ENCODE results near the gene GADD45B.

Gene GADD45B

GRCh38 chr19:2429917-2430535 lies 45.9 kb upstream of the GADD45B start:
- CTCF ChIA-PET: interaction anchor here (1.4 kb wide), 1 partner anchor 12 kb away, joined by 6 read pairs; no protein-coding TSS in a partner anchor
- 96% methylated on average over 25 of the region's 25 CpGs for WGBS (ENCODE audit: insufficient coverage)
- Histone ChIP-seq H3K27ac (ENCODE audit: insufficient read depth in 1 of 2, low read depth in 1 of 2, low read length in 2 of 2, poor library complexity in 1 of 2, severe bottlenecking in 2 of 2) (no peak overlapping the region), H3K4me3 (ENCODE audit: control insufficient read depth in 1 of 7, extremely low read depth in 1 of 7, insufficient read depth in 4 of 7, low read depth in 2 of 7, low read length in 6 of 7) (no peak overlapping the region), H3K36me3 (ENCODE audit: control insufficient read depth in 4 of 4, insufficient read depth in 4 of 4, low read length in 3 of 4) (peaks cover 2 to 62% (median 37%) of the 10 kb centered on the region in 4 experiments), H3K4me1 (ENCODE audit: control extremely low read depth in 1 of 4, control insufficient read depth in 4 of 4, insufficient read depth in 4 of 4, low read length in 3 of 4) (peaks cover 2 to 29% (median 25%) of the 10 kb centered on the region in 4 experiments), H3K27me3 (replicated peaks in 2 of 5; ENCODE audit: control insufficient read depth in 4 of 5, insufficient read depth in 5 of 5, low read length in 4 of 5) (no peaks in the 10 kb centered on the region), H3K9me3 (ENCODE audit: control extremely low read depth in 1 of 5, control insufficient read depth in 4 of 5, insufficient read depth in 2 of 5, low read depth in 1 of 5, low read length in 4 of 5) (no peaks in the 10 kb centered on the region)
- POLR2A ChIA-PET: no interaction called here
- DNase-seq: no peak

- 96% methylated on average over 35 of the region's 37 CpGs for WGBS (ENCODE audit: insufficient coverage)
- CTCF ChIA-PET: no interaction called here
Measured at GRCh38 chr19:2431318-2432055, 44.4 kb upstream of the GADD45B start.

GRCh38 chr19:2432131-2432848 lies 43.6 kb upstream of the GADD45B start:
- ChIA-PET POLR2A (no interaction called here), CTCF (no interaction called here)
- Histone ChIP-seq H3K27me3 (replicated peaks in 2 of 5; ENCODE audit: control insufficient read depth in 4 of 5, insufficient read depth in 5 of 5, low read length in 4 of 5) (no peaks in the 10 kb centered on the region), H3K36me3 (ENCODE audit: control insufficient read depth in 4 of 4, insufficient read depth in 4 of 4, low read length in 3 of 4) (peaks cover 2 to 62% (median 38%) of the 10 kb centered on the region in 4 experiments), H3K4me1 (ENCODE audit: control extremely low read depth in 1 of 4, control insufficient read depth in 4 of 4, insufficient read depth in 4 of 4, low read length in 3 of 4) (peaks cover 2 to 9% (median 7%) of the 10 kb centered on the region in 4 experiments), H3K27ac (ENCODE audit: insufficient read depth in 1 of 2, low read depth in 1 of 2, low read length in 2 of 2, poor library complexity in 1 of 2, severe bottlenecking in 2 of 2) (peak overlapping the region in 1 of 2 experiments; percentile 25), H3K9me3 (ENCODE audit: control extremely low read depth in 1 of 5, control insufficient read depth in 4 of 5, insufficient read depth in 2 of 5, low read depth in 1 of 5, low read length in 4 of 5) (no peaks in the 10 kb centered on the region), H3K4me3 (ENCODE audit: control insufficient read depth in 1 of 7, extremely low read depth in 1 of 7, insufficient read depth in 4 of 7, low read depth in 2 of 7, low read length in 6 of 7) (no peak overlapping the region)
- no peak for DNase-seq
- WGBS (ENCODE audit: insufficient coverage): over 99% methylated on average over 20 of the region's 25 CpGs

More at GRCh38 chr19:2431318-2432055, 44.4 kb upstream of the GADD45B start:
- Histone ChIP-seq H3K36me3 (ENCODE audit: control insufficient read depth in 4 of 4, insufficient read depth in 4 of 4, low read length in 3 of 4) (peaks cover 2 to 56% (median 37%) of the 10 kb centered on the region in 4 experiments), H3K4me3 (ENCODE audit: control insufficient read depth in 1 of 7, extremely low read depth in 1 of 7, insufficient read depth in 4 of 7, low read depth in 2 of 7, low read length in 6 of 7) (no peak overlapping the region), H3K9me3 (ENCODE audit: control extremely low read depth in 1 of 5, control insufficient read depth in 4 of 5, insufficient read depth in 2 of 5, low read depth in 1 of 5, low read length in 4 of 5) (no peaks in the 10 kb centered on the region), H3K27ac (ENCODE audit: insufficient read depth in 1 of 2, low read depth in 1 of 2, low read length in 2 of 2, poor library complexity in 1 of 2, severe bottlenecking in 2 of 2) (peak overlapping the region in 1 of 2 experiments; percentile 25), H3K4me1 (ENCODE audit: control extremely low read depth in 1 of 4, control insufficient read depth in 4 of 4, insufficient read depth in 4 of 4, low read length in 3 of 4) (peaks cover 2 to 17% (median 15%) of the 10 kb centered on the region in 4 experiments), H3K27me3 (replicated peaks in 2 of 5; ENCODE audit: control insufficient read depth in 4 of 5, insufficient read depth in 5 of 5, low read length in 4 of 5) (no peaks in the 10 kb centered on the region)
- DNase-seq: no peak
- POLR2A ChIA-PET: no interaction called here

GRCh38 chr19:2433854-2434253 lies 42.1 kb upstream of the GADD45B start:
- H3K27me3 ChIP-seq (replicated peaks in 2 of 5; ENCODE audit: control insufficient read depth in 4 of 5, insufficient read depth in 5 of 5, low read length in 4 of 5): no peaks in the 10 kb centered on the region
- CTCF ChIA-PET: no interaction called here
- no peak for DNase-seq
- H3K4me3 ChIP-seq (ENCODE audit: control insufficient read depth in 1 of 7, extremely low read depth in 1 of 7, insufficient read depth in 4 of 7, low read depth in 2 of 7, low read length in 6 of 7): no peak overlapping the region
- H3K36me3 ChIP-seq (ENCODE audit: control insufficient read depth in 4 of 4, insufficient read depth in 4 of 4, low read length in 3 of 4): peaks cover 2 to 75% (median 47%) of the 10 kb centered on the region in 4 experiments
- POLR2A ChIA-PET: interaction anchor here (1.0 to 1.5 kb wide), 2 partner anchors 9 to 13 kb away, joined by 3 to 4 read pairs; no protein-coding TSS in a partner anchor
- no peaks in the 10 kb centered on the region for H3K4me1 ChIP-seq (ENCODE audit: control extremely low read depth in 1 of 4, control insufficient read depth in 4 of 4, insufficient read depth in 4 of 4, low read length in 3 of 4)
- no peaks in the 10 kb centered on the region for H3K9me3 ChIP-seq (ENCODE audit: control extremely low read depth in 1 of 5, control insufficient read depth in 4 of 5, insufficient read depth in 2 of 5, low read depth in 1 of 5, low read length in 4 of 5)
- no peak overlapping the region for H3K27ac ChIP-seq (ENCODE audit: insufficient read depth in 1 of 2, low read depth in 1 of 2, low read length in 2 of 2, poor library complexity in 1 of 2, severe bottlenecking in 2 of 2)
- WGBS (ENCODE audit: insufficient coverage): 97% methylated on average over 21 of the region's 30 CpGs

- Histone ChIP-seq H3K9me3 (ENCODE audit: control extremely low read depth in 1 of 5, control insufficient read depth in 4 of 5, insufficient read depth in 2 of 5, low read depth in 1 of 5, low read length in 4 of 5) (no peaks in the 10 kb centered on the region), H3K36me3 (ENCODE audit: control insufficient read depth in 4 of 4, insufficient read depth in 4 of 4, low read length in 3 of 4) (peaks cover 2 to 78% (median 46%) of the 10 kb centered on the region in 4 experiments), H3K27ac (ENCODE audit: insufficient read depth in 1 of 2, low read depth in 1 of 2, low read length in 2 of 2, poor library complexity in 1 of 2, severe bottlenecking in 2 of 2) (no peak overlapping the region), H3K27me3 (replicated peaks in 2 of 5; ENCODE audit: control insufficient read depth in 4 of 5, insufficient read depth in 5 of 5, low read length in 4 of 5) (no peaks in the 10 kb centered on the region), H3K4me3 (ENCODE audit: control insufficient read depth in 1 of 7, extremely low read depth in 1 of 7, insufficient read depth in 4 of 7, low read depth in 2 of 7, low read length in 6 of 7) (no peak overlapping the region), H3K4me1 (ENCODE audit: control extremely low read depth in 1 of 4, control insufficient read depth in 4 of 4, insufficient read depth in 4 of 4, low read length in 3 of 4) (no peaks in the 10 kb centered on the region)
- WGBS (ENCODE audit: insufficient coverage): 98% methylated on average over 22 of the region's 22 CpGs
- no peak for DNase-seq
- ChIA-PET CTCF (no interaction called here), POLR2A (interaction anchor here (1.5 kb wide), 1 partner anchor 12 kb away, joined by 3 read pairs; no protein-coding TSS in a partner anchor)
Measured at GRCh38 chr19:2434267-2434666, 41.7 kb upstream of the GADD45B start.

GRCh38 chr19:2434721-2435265 lies 41.1 kb upstream of the GADD45B start:
- H3K27me3 ChIP-seq (replicated peaks in 2 of 5; ENCODE audit: control insufficient read depth in 4 of 5, insufficient read depth in 5 of 5, low read length in 4 of 5): no peaks in the 10 kb centered on the region
- no peaks in the 10 kb centered on the region for H3K9me3 ChIP-seq (ENCODE audit: control extremely low read depth in 1 of 5, control insufficient read depth in 4 of 5, insufficient read depth in 2 of 5, low read depth in 1 of 5, low read length in 4 of 5)
- no peaks in the 10 kb centered on the region for H3K4me1 ChIP-seq (ENCODE audit: control extremely low read depth in 1 of 4, control insufficient read depth in 4 of 4, insufficient read depth in 4 of 4, low read length in 3 of 4)
- 98% methylated on average over 37 of the region's 42 CpGs for WGBS (ENCODE audit: insufficient coverage)
- no peak overlapping the region for H3K27ac ChIP-seq (ENCODE audit: insufficient read depth in 1 of 2, low read depth in 1 of 2, low read length in 2 of 2, poor library complexity in 1 of 2, severe bottlenecking in 2 of 2)
- DNase-seq: no peak
- ChIA-PET POLR2A (interaction anchor here (1.5 kb wide), 1 partner anchor 12 kb away, joined by 3 read pairs; no protein-coding TSS in a partner anchor), CTCF (no interaction called here)
- no peak overlapping the region for H3K4me3 ChIP-seq (ENCODE audit: control insufficient read depth in 1 of 7, extremely low read depth in 1 of 7, insufficient read depth in 4 of 7, low read depth in 2 of 7, low read length in 6 of 7)
- peaks cover 2 to 75% (median 43%) of the 10 kb centered on the region in 4 experiments for H3K36me3 ChIP-seq (ENCODE audit: control insufficient read depth in 4 of 4, insufficient read depth in 4 of 4, low read length in 3 of 4)

Data from common myeloid progenitor, CD34-positive (primary cell).